K562 (cell line): Measurements from ENCODE around the gene TMEM108. TPM values are rescaled to one million over a fixed set of nuclear protein-coding genes. Genes with fewer than 3 reads are reported as not detected.

ENCODE experiments used
- ATAC-seq: fragments of 200-7000 bp; cut with Tn5 transposase; 3 replicates; pipeline ENCODE4 v1.9.1; 2020; ENCODE audit warnings: moderate library complexity
- BruUV-seq: library from RNA; stranded (reverse); fragments of 400-500 nt; replicated peaks from 2 replicates; lab custom pipeline; 2021; lab: Mats Ljungman, UMichigan
- CTCF ChIA-PET: fragments of 300-600 bp; formaldehyde crosslinking; extraction: SDS; loops from one replicate; lab custom pipeline; 2021; ENCODE audit warnings: low intra/inter-chr PET ratio; lab: Yijun Ruan, JAX
- POLR2A ChIA-PET: fragments of 300-600, 350-650 bp; sonication (Branson Sonifier 250); formaldehyde crosslinking; extraction: SDS; loops from one replicate; lab custom pipeline; 2021; ENCODE audit warnings: antibody characterized with exemption, inconsistent platforms; lab: Yijun Ruan, JAX
- DNase-seq, 4 experiments: peaks; one replicate each; pipeline versions ENCODE4 v3.0.0 to v3.0.0-alpha.2; 2011 to 2018; ENCODE audit warnings: low spot score in 3 of 4, mixed read lengths in 3 of 4; ENCODE audit errors: extremely low read depth in 1 of 4
- FAIRE-seq: peaks from 2 replicates; lab custom pipeline; 2011; peaks lifted over from hg19 to GRCh38; lab: Jason Lieb, UNC
- H2AFZ ChIP-seq: 2 replicates; pipeline ENCODE4 v1.6.0; 2011; ENCODE audit warnings: low read depth, low read length, control low read depth, inconsistent platforms
- H3K27ac ChIP-seq: fragments of 200-600 bp; 3 replicates; pipeline ENCODE4 v1.8.0; 2011; ENCODE audit warnings: low read depth, mild to moderate bottlenecking, control low read depth, inconsistent platforms, low read length, moderate library complexity, mixed read lengths; ENCODE audit errors: extremely low read depth
- H3K27me3 ChIP-seq, 2 experiments: fragments of 300-600 bp in 1 of 2; 2 replicates in 1 of 2; 3 replicates in 1 of 2; pipeline versions ENCODE4 v1.6.0 to v1.8.0; 2011; ENCODE audit warnings: inconsistent platforms in 2 of 2, low read length in 2 of 2, mild to moderate bottlenecking in 1 of 2, mixed read lengths in 1 of 2, moderate library complexity in 1 of 2; ENCODE audit not compliant: control insufficient read depth in 2 of 2, insufficient read depth in 2 of 2
- H3K36me3 ChIP-seq: fragments of 300-600 bp; 3 replicates; pipeline ENCODE4 v1.8.0; 2011; ENCODE audit warnings: mild to moderate bottlenecking, low read length, inconsistent platforms; ENCODE audit not compliant: control insufficient read depth, insufficient read depth
- H3K4me1 ChIP-seq, 2 experiments: fragments of 200-600 bp in 1 of 2; replicated peaks in 1 of 2; 2 replicates in 1 of 2; 3 replicates in 1 of 2; pipeline versions ENCODE4 v1.5.1 to v1.8.0; 2011; ENCODE audit warnings: inconsistent platforms in 2 of 2, low read length in 2 of 2, mild to moderate bottlenecking in 1 of 2, mixed read lengths in 1 of 2, moderate library complexity in 1 of 2; ENCODE audit not compliant: control insufficient read depth in 2 of 2, insufficient read depth in 2 of 2
- H3K4me2 ChIP-seq: 2 replicates; pipeline ENCODE4 v1.6.1; 2011; ENCODE audit warnings: low read length, control low read depth, inconsistent platforms, mixed read lengths; ENCODE audit not compliant: insufficient read depth
- H3K4me3 ChIP-seq: fragments of 200-600 bp; sonication (generic), shearing (Covaris generic); 2 replicates; pipeline ENCODE4 v1.5.1; 2016; ENCODE audit warnings: control low read depth, inconsistent platforms
- H3K79me2 ChIP-seq: fragments of 200-600 bp; 3 replicates; pipeline ENCODE4 v1.8.0; 2011; ENCODE audit warnings: low read length, inconsistent platforms; ENCODE audit not compliant: control insufficient read depth, insufficient read depth
- H3K9ac ChIP-seq, 2 experiments: 2 replicates each; pipeline versions ENCODE4 v1.6.0 to v1.6.1; 2011; ENCODE audit warnings: low read depth in 2 of 2, low read length in 2 of 2, control low read depth in 1 of 2, inconsistent platforms in 1 of 2, mild to moderate bottlenecking in 1 of 2, mixed read lengths in 1 of 2; ENCODE audit not compliant: insufficient read depth in 1 of 2
- H3K9me1 ChIP-seq: one replicate; pipeline ENCODE4 v1.6.0; 2011; ENCODE audit warnings: inconsistent platforms, mild to moderate bottlenecking, low read length, moderate library complexity; ENCODE audit not compliant: control insufficient read depth, insufficient read depth
- H3K9me3 ChIP-seq: replicated peaks from 2 replicates; pipeline ENCODE4 v1.5.1; 2011; ENCODE audit warnings: low read depth, low read length, inconsistent platforms; ENCODE audit not compliant: control insufficient read depth, insufficient read depth
- H4K20me1 ChIP-seq: replicated peaks from 2 replicates; pipeline ENCODE4 v1.6.1; 2011; ENCODE audit warnings: low read length, inconsistent platforms, mixed read lengths; ENCODE audit not compliant: control insufficient read depth, insufficient read depth
- ATF1 ChIP-seq, 2 experiments: fragments of 450-650 bp in 1 of 2; IDR thresholded peaks; 2 replicates each; pipeline ENCODE4 v1.6.1; 2016; ENCODE audit warnings: missing compliant biosample characterization in 1 of 2, missing genetic modification characterization in 1 of 2
- FOSL1 ChIP-seq: fragments of 200-800 bp; sonication (Bioruptor generic); conservative IDR thresholded peaks from 2 replicates; pipeline ENCODE4 v1.6.1; 2016; ENCODE audit warnings: missing genetic modification characterization, missing compliant biosample characterization
- GATAD2B ChIP-seq: fragments of 450-650 bp; IDR thresholded peaks from 2 replicates; pipeline ENCODE4 v1.6.1; 2017; ENCODE audit warnings: mild to moderate bottlenecking, borderline replicate concordance
- NFE2L1 ChIP-seq: fragments of 450-650 bp; IDR thresholded peaks from 2 replicates; pipeline ENCODE4 v1.6.1; 2016; ENCODE audit warnings: missing genetic modification characterization, low read depth, mild to moderate bottlenecking, missing compliant biosample characterization, moderate library complexity, borderline replicate concordance
- RERE ChIP-seq: sonication (generic); formaldehyde crosslinking; IDR thresholded peaks from 2 replicates; pipeline ENCODE4 v1.8.0; 2023; ENCODE audit warnings: missing genetic modification reagents, mild to moderate bottlenecking, borderline replicate concordance
- SAFB ChIP-seq: fragments of 200-400 bp; formaldehyde crosslinking; IDR thresholded peaks from 2 replicates; pipeline ENCODE4 v1.6.1; 2017; ENCODE audit warnings: low read depth, low read length, borderline replicate concordance
- SMAD2 ChIP-seq: fragments of 150-350 bp; IDR thresholded peaks from 2 replicates; pipeline ENCODE4 v1.6.1; 2014; ENCODE audit warnings: low read depth, mild to moderate bottlenecking, low read length
- TFAP4 ChIP-seq: sonication (generic); formaldehyde crosslinking; IDR thresholded peaks from 2 replicates; pipeline ENCODE4 v1.8.0; 2022; ENCODE audit warnings: missing genetic modification reagents, mild to moderate bottlenecking, moderate library complexity, borderline replicate concordance
- WHSC1 ChIP-seq: IDR thresholded peaks from one replicate; pipeline ENCODE4 v1.6.1; 2012; ENCODE audit warnings: low read length, control low read depth, inconsistent platforms
- ZKSCAN3 ChIP-seq: fragments of 250-450 bp; sonication (Bioruptor Pico); IDR thresholded peaks from 2 replicates; pipeline ENCODE4 v1.4.0; 2020
- ZNF583 ChIP-seq: fragments of 250-450 bp; sonication (Bioruptor Pico); IDR thresholded peaks from 2 replicates; pipeline ENCODE4 v1.4.0; 2020
- ZNF699 ChIP-seq: fragments of 250-450 bp; sonication (Bioruptor Pico); IDR thresholded peaks from 2 replicates; pipeline ENCODE4 v1.8.0; 2021; ENCODE audit warnings: mild to moderate bottlenecking, moderate library complexity; ENCODE audit not compliant: insufficient replicate concordance
- WGBS: fragments of 100-300 bp; shearing (Covaris generic); methylation state at CpG from one replicate; pipeline ENCODE4 v1.1.6; 2016; ENCODE audit warnings: low coverage, mixed read lengths; ENCODE audit not compliant: insufficient coverage; ENCODE audit errors: missing lambda C conversion rate; 5-methylcytosine and 5-hydroxymethylcytosine counted together
- in situ Hi-C: fragments of 300-500 bp; cut with MboI; formaldehyde crosslinking; loops from 4 replicates; pipeline ENCODE4 v1.15.0; 2018; ENCODE audit warnings: inconsistent platforms, mixed read lengths
- intact Hi-C: fragments of 100-400 bp; cut with micrococcal nuclease; formaldehyde crosslinking; loops from 2 replicates; pipeline ENCODE4 v1.14.2; 2022
- polyA plus RNA-seq, 8 experiments: library from polyadenylated mRNA; depleted of rRNA in 4 of 8; stranded (reverse) in 5 of 8; unstranded in 3 of 8; fragments of >200 nt; fragmentation: Nextera tagmentation in 2 of 8; fragmentation: Illumina TruSeq in 1 of 8; extraction: Ambion mirVana in 2 of 8; extraction: Trizol in 1 of 8; gene quantifications; 2 replicates each; pipeline versions ENCODE4 v1.2.1 to v1.2.3, GENCODE V29; 2011 to 2014; ENCODE audit warnings: inconsistent platforms in 1 of 8, missing spikeins in 1 of 8
- total RNA-seq, 7 experiments: library from RNA; depleted of rRNA in 6 of 7; stranded (reverse); fragments of >200 nt in 6 of 7; fragmentation: Illumina TruSeq in 2 of 7; extraction: Trizol in 2 of 7; gene quantifications; 2 replicates each; pipeline versions ENCODE4 v1.2.1 to v1.2.3, GENCODE V29; 2011 to 2021; ENCODE audit warnings: low replicate concordance in 1 of 7

Gene TMEM108
- total and polyA plus RNA-seq, 9 of the 15 experiments (the other 6 are each of a cell fraction or from before 2014, with no cell fraction given), result 0.65 to 11.1 (median 3.4) TPM

DNA sequence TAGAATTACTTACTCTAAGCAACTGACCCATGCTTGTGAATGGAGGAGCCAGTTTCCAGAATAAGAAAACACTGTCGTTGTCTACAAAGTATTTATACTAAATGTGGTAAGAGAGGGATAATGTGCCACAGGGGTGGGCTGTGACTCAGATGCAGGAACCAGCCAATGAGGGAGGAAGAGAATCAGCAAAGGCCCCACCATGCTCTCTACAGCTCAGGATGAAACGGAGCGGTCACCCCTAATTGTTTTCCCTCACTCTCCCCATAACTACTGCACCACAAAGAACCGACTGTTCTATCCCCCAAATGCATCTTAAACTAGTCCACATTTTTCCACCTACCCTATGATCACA lies 406.2 kb downstream of the TMEM108 start:
- Histone ChIP-seq H3K27me3 (peaks cover 0 to 4% of the 10 kb centered on the region in 2 experiments; a peak in 3 of 5 replicates), H3K4me3 (no peak overlapping the region), H3K79me2 (no peaks in the 10 kb centered on the region), H2AFZ (no peak overlapping the region), H3K4me2 (no peak overlapping the region), H3K9ac (no peak overlapping the region), H3K9me1 (no peaks in the 10 kb centered on the region), H3K9me3 (no peaks in the 10 kb centered on the region), H3K4me1 (no peaks in the 10 kb centered on the region), H4K20me1 (no peaks in the 10 kb centered on the region), H3K36me3 (no peaks in the 10 kb centered on the region), H3K27ac (no peak overlapping the region)
- TF ChIP-seq FOSL1 (tag) (no peak), GATAD2B (no peak), NFE2L1 (tag) (no peak), ATF1 (CRISPR knock-in tag; IDR thresholded peaks at IDR 0.05) (no peak), ATF1 (tag; IDR thresholded peaks at IDR 0.05) (no peak), SMAD2 (no peak), ZNF699 (CRISPR knock-in tag) (no peak), SAFB (no peak), WHSC1 (no peak), ZNF583 (CRISPR knock-in tag) (no peak), RERE (no peak), ZKSCAN3 (CRISPR knock-in tag) (no peak), TFAP4 (CRISPR knock-in tag) (no peak)
- in situ Hi-C loops, result no loop called here
- no TSS peak for BruUV-seq
- FAIRE-seq (no peak), DNase-seq (no peak), ATAC-seq (no peak)
- intact Hi-C loops, result no loop called here
- POLR2A ChIA-PET, result no interaction called here
- 4% methylated on average over 4 of the region's 4 CpGs for WGBS
- CTCF ChIA-PET, result no interaction called here
